Ecto neural progenitor cell (in vitro differentiated cells): ENCODE results near the gene C1QTNF3.
A peak's percentile ranks its signal among the peaks of the same experiment; 100 is the strongest.
"Not testable (repeated sequence)": the region's sequence is repeated elsewhere in the genome, so short reads cannot be mapped to it uniquely, and the experiment has no call there.

Experiments
- DNase-seq: peaks from one replicate; pipeline ENCODE4 v3.0.0-alpha.2; 2018; ENCODE audit warnings: low spot score

The C1QTNF3 gene

DNA sequence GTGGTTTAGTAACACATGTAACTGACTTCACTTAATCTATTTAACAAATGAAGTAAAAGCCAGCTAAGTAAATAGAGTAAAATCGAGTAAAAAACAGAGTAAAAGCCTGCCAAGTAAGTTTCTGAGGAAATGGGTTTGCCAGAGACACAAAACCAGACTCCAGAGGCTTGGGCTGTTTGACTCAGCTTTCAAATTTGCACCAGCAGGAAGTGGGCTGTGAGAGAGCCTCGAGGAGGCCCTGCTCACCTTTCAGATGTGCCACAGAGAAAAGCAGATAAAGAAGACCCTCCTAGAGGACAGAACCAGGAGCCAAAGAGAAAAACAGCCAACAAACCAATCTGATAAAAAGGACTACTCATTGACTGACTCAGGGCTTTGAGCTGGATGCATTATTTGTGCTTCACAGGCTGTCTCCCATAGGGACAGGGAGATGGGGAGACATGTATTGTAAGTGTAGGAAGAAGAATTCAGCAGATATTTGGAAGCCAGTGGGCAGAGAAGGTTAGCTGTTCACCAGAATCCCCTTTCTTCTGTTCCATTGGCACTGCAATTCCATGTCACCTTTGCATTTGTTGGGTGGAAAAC is 20.8 kb downstream of the C1QTNF3 start:
- DNase-seq = no peak

- DNase-seq = no peak
Measured at GRCh38 chr5:34021334-34021733, 21.7 kb downstream of the C1QTNF3 start.

DNA sequence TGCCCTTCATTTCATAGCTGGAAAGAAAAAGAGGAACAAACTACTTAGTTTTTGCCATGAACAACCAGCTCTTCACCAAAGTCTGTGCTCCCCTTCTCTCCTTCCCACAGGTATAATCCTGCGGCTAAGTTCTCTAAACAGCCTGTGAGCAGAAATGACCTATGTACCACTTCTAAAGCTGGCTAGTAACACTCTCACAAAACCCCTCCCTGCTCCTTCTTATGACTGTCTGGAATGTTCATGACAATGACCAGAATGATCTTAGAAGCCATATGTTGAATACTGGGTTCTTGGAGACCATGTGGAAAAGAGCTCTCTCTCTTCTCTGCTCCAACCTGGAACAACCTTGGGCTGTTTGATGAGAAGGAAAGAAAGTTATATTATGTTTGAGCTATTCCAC is 22.3 kb downstream of the C1QTNF3 start:
- DNase-seq = no peak

DNA sequence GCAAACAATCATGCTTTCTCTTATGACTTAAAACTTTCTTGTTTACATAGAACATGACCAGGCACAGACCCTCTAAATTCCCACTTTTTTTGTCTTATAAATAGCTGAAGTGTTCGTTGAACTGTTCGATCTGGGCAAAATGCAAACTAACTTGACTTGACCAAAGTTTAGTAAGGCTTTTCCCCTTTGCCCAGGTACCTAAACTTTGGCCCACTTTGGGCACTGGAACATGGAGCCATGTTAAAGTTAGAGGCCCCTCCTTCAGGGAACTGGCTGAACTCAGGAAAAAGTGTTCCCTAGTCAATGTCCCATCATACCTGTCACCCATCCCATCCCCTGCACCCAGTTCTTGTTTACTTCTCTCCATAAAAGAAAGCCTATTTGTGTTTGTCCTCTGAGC is 25.8 kb downstream of the C1QTNF3 start:
- DNase-seq = no peak

GRCh38 chr5:34016750-34017149 is 26.3 kb downstream of the C1QTNF3 start:
- DNase-seq = no peak

DNA sequence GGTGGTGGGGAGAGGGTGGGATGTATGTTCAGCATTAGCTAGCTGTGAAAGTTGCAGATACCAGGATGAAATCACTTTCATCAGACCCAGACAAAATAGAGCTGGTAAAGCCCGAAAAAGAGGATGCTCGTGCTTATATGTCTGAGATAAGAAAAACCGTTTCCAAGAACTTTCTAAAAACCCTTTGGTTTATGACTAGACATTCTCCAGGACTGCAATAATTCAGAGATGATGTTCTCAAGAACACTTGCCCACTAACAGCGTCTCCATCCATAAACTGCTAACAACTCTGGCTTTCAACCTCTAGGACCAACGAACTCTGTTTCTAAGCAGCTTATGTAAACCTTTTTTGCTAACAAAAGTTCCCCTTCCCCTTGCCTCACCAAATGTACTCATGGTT is 26.8 kb downstream of the C1QTNF3 start:
- no peak for DNase-seq

- no peak for DNase-seq
Measured at GRCh38 chr5:34015120-34015822, 27.7 kb downstream of the C1QTNF3 start.

GRCh38 chr5:34014626-34015025 is 28.4 kb downstream of the C1QTNF3 start:
- DNase-seq = no peak

DNA sequence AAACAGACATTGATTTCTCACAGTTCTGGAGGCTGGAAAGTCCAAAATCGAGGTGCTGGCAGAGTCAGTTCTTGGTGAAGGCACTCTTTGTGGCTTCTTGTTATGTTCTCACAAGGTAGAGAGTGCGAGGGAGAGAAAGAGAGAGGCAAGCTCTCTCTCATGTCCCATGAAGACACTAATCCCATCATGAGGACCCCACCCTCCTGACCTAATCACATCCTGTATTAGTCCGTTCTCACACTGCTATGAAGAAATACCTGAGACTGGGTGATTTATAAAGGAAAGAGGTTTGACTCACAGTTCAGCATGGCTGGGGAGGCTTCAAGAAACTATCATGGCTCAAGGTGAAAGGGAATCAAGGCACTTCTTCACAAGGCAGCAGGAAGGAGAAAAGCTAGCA is 29.5 kb downstream of the C1QTNF3 start:
- DNase-seq = no peak

GRCh38 chr5:34012791-34013190 is 30.2 kb downstream of the C1QTNF3 start:
- no peak for DNase-seq

GRCh38 chr5:34011536-34011935 is 31.5 kb downstream of the C1QTNF3 start:
- no peak for DNase-seq

- DNase-seq = not testable (repeated sequence)
Measured at GRCh38 chr5:34010146-34010545, 32.9 kb downstream of the C1QTNF3 start.

- DNase-seq = no peak
Measured at GRCh38 chr5:34009610-34010009, 33.4 kb downstream of the C1QTNF3 start.

GRCh38 chr5:34008802-34009201 is 34.2 kb downstream of the C1QTNF3 start:
- DNase-seq = no peak

- DNase-seq = peak; percentile 97
Measured at GRCh38 chr5:34007621-34008600, 35.1 kb downstream of the C1QTNF3 start, which contains the start of gene AMACR. TSS of gene AMACR (minus strand) at chr5:34008050. CDS start at chr5:34008019, 31 bp downstream.

- no peak for DNase-seq
Measured at GRCh38 chr5:34007201-34007620, 35.8 kb downstream of the C1QTNF3 start.

GRCh38 chr5:34005681-34006080 is 37.3 kb downstream of the C1QTNF3 start:
- DNase-seq = no peak

GRCh38 chr5:34005211-34005610 is 37.8 kb downstream of the C1QTNF3 start:
- DNase-seq = no peak

DNA sequence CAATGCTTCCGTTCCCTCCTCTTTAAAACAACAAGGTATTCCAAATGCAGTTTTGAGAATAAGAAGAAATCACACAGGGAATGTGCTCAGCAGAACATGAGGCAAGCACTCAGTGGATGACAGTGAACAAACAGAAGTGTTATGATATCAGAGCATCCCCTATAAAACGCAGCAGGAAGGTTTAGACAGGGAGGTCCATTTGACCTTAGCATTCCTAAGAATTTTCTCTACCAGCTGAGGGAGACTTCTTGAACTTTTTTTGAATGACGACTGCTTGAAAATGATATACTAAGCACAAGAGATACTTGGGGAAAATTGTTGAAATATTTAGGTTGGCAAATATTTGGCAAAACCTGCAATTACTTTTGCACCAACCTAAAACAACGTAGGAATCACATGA is 39.1 kb downstream of the C1QTNF3 start:
- no peak for DNase-seq

DNA sequence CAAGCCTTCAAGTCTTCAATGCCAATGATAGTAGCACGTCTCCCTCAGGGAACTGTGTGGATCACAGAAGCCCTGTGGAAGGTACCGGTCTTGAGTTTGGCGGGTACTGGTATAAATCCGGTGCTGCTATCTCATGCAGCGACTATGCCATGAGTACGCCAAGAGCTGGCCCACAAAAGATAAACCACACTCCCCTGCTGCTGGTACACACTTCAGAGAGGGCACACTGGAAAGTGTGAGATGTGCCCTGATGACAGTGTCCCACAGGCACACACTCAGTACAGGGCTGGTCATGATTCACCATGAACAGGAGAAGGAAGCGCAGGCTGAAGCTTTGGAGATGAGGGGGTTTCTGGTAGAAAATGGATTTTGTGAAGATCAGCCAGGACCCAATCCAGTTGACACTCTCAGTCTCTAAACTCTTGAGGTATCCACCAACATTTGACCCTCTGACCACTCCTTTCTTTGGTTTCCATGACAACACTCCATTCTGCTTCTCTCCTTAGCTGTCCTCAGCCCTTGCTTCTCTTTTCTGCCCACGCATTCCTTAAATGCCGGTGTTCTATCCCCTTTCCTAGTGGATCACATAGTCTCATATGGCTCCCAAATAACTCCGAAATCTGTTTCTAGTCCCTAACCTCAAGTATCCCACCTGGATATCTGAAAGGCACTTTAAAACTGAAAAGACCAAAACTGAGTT is 40.2 kb downstream of the C1QTNF3 start:
- DNase-seq = no peak

GRCh38 chr5:34001241-34001841 is 41.7 kb downstream of the C1QTNF3 start:
- DNase-seq = peak; percentile 51

DNA sequence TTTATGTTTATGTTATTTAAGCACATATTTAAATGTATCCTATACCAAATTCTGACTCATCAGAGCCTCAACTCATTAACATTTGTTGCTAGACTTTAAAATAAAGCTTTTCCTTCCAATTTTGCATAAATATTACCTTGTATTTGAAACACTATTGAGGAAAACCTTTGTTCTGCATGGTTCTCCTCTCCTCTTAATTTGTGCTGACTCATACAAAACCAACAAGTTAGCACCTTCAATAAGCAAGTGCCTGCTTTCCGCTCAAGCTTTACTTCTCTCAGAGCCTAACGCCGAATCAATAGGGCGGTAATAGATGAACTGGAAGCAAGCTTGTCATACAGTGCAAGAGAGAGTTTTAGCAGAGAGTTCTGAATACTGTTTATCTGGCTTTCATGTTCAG is 43.0 kb downstream of the C1QTNF3 start:
- no peak for DNase-seq
